ENCODE results near the gene TBCD.

- TF ChIP-seq CTCF (IDR thresholded peaks at IDR 0.05; ENCODE audit: insufficient read depth, low read depth, low read length): no peak
- no peak for TF ChIP-seq EZH2 (IDR thresholded peaks at IDR 0.05; ENCODE audit: insufficient read depth, low read length)
Observed at GRCh38 chr17:82946081-82946480, 194.2 kb downstream of the TBCD start.
